GM21528 (cell line): ENCODE results near the gene LRCH4.
A peak's percentile ranks its signal among the peaks of the same experiment; 100 is the strongest.
"Not testable (repeated sequence)": the region's sequence is repeated elsewhere in the genome, so short reads cannot be mapped to it uniquely, and the experiment has no call there.

Source experiments
- ATAC-seq: cut with Tn5 transposase; IDR thresholded peaks from one replicate; pipeline ENCODE4 v1.9.1; 2021; ENCODE audit warnings: mild to moderate bottlenecking, moderate library complexity; ENCODE audit not compliant: unreplicated experiment, low FRiP score

Gene LRCH4

DNA sequence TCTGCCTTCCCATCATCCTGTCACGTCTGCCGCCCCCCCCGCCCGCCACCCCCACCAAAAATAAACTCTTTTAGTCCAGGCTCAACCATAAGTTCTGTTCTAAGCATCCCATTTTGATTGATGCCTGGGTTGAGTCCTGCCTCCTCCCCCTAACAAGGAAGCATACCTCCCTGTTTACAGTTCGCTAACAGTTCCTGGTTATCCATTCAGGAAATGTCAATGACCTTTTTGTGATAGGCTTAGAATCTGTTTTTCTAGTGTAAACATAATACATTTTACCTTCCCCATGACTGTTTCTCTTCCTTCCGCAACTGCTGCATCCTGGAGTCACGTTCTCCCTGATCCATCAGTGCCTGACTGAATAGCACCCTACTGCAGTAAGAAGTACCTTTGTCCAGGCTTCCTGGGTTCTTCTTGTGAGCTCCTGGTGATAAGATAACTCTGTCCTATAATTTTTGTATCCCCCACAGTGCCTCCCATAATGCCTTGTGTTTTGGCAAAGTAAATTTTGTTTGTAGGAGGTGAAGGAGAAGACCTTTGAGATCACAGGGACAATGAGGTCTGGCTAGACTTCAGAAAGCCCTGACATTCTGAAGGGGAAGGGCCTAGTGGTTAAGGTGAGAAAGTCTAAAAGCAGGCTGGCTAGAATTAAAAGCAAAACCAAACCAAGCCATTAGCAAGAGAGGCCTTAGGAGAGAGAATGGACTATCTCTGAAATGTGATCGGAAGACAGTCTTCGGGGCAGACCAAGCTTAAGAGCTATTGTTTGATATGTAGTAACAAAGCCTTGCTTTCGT, 39.6 kb downstream of the LRCH4 start:
- no peak for ATAC-seq

DNA sequence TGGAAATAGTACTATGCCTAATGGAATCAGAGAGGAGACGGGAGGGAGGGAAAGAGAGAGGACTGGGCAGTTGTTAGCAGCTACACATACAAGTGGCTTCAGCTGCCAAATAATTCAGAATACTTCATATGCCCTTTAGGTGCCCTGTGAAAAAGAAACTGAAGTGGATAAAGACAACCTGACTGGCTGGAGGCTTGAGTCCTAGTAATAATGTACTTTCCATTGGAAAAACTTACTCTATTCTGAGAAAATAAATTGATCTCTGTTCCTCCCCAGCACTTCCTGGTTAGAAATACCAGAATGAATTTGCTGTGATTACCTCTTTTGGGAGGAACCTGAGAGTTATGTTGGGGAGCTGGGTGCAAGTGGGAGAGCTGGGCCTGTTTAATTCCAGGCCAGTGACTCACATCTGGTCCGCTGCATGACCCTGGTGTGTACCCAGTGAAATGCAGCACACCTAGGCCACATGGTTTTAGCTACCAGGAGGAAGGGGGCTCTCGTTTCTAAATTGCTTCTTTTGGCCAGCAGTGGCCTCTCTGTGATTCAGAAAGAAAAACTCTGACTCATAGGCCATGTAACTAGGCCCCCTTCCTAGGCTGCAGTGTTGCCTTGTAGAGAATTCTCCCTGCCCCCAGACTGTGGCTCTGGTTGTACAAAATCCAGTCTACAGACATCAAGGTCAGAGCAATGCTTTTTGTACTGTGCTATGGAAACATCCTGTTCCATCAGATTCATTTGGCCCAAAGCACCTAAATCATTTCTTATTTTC, 40.4 kb downstream of the LRCH4 start:
- peak; percentile 43 for ATAC-seq

DNA sequence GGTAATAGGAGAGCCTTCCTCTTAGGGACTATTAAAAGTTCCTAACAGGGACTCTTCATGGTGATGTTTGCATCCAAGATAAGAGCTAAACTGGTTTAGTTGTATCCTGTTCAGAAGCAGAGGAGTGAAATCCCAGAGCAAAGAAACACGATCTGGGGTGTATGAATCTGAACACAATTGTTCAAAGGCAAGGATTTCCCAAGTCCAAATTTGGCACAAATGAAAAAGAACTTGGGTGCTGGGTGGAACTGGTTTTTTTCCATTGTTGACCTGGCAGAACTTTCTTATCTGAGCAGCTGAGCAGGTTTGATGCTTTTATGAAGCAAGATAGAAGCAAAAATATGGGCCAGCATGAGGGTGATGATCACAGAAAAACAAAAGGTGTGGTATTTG, 41.0 kb downstream of the LRCH4 start:
- no peak for ATAC-seq

DNA sequence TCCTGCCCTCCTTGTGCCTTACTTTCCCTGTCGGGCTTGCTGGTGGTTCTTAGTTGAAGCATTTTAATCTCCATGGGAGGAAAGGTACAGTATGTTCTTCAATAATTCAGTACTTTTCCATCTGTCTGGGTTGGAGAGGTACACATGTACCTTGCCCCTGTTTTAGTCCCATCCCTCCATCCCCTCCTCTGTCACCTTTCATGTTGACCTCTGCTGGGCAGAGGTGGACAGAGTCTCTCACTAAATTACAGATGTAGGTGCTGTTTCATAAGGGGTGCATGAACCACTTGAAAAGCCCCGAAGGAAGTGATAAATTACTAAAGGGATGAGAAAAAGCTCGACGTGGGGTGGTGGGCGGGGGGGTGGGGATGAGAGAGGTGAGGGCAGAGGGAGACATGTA, 41.5 kb downstream of the LRCH4 start:
- ATAC-seq, result no peak

GRCh38 chr7:100543586-100543985, 42.3 kb downstream of the LRCH4 start:
- ATAC-seq, result no peak

DNA sequence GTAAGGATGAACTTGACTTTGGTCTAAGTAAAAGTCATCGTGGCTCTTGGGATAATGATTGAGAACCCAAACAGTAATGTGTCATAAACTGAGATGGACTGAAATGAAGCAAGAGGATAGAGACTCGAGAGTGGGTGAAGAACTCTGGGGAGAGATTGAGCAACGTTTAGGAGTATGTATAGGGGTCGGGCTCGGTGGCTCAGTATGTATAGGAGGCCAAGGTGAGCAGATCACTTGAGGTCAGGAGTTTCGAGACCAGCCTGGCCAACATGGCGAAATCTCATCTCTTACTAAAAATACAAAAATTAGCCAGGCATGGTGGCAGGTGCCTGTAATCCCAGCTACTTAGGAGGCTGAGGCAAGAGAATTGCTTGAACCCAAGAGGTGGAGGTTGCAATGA, 44.6 kb downstream of the LRCH4 start:
- ATAC-seq, result not testable (repeated sequence)

DNA sequence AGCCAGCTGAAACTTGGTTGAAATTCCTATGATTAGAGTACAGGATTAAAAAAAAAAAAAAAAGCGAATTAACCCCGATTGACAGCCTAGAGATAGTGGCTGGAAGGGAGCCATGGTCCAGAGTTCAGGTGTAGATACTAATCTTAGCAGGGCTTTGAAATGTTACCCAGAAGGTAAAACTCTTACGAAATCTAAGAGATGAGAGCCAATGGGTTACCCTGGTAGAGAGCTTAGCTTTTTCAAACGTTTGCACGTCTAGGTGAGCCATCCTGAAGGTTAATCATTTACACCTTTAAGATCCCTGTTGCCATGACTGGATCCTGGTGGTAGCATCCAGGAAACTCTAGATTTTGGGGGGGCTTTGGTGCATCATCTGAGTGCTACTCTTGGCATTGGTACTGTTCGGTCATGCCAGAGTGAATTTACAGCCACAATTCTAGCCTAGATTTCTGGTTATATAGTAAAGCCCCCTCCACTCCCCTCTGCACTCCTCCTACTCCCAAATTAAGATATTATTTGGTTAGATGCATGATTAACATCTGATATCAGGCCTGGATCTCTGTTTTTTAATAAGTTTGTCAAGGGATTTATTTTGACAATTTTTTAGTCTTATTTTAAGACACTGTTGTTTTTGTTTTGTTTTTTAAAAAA, 45.7 kb downstream of the LRCH4 start:
- ATAC-seq, result no peak

GRCh38 chr7:100539436-100540006, 46.4 kb downstream of the LRCH4 start:
- ATAC-seq, result no peak

DNA sequence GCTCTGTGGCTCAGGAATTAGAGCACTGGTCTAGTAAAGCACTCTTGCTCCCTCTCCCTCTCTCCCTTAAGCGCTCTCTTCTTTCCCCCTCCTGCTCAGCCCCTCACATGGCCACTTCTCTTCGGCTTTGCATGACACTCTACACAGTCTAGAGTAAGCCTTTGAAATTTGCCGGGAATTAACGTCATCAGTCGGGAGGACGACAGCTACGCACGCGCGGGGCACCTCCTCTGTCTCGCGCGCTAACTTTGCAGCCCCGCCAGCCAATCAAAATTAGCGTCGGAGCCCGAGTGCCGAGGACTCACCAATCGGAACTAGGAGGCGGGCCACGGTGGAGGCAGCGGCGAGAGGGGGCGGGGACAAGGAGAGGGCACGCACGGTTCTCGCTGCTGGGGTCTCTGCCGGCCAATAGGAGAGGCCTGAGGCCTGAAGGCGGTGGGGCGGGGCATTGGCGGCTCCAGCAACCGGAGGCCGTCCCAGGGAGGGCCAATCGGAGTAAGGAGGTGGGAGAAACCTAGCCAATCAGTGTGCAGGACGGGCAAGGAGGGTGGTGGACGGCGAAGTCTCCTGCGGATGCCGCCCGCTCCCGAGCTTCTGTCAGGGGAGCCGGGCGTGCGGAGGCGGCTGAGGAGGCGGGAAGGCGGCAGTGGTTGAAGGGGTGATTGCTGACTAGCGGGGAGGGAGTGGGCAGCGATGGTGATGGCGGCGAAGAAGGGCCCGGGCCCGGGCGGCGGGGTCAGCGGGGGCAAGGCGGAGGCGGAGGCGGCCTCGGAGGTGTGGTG, 47.1 kb downstream of the LRCH4 start, which contains the start of gene AGFG2:
Gene AGFG2 (plus strand): TSS at position 550 of the 782 bp plus-strand sequence. CDS start 144 bp downstream, at position 694.
- ATAC-seq, result peak; percentile 94

GRCh38 chr7:100538348-100538653, 47.6 kb downstream of the LRCH4 start:
- no peak for ATAC-seq

DNA sequence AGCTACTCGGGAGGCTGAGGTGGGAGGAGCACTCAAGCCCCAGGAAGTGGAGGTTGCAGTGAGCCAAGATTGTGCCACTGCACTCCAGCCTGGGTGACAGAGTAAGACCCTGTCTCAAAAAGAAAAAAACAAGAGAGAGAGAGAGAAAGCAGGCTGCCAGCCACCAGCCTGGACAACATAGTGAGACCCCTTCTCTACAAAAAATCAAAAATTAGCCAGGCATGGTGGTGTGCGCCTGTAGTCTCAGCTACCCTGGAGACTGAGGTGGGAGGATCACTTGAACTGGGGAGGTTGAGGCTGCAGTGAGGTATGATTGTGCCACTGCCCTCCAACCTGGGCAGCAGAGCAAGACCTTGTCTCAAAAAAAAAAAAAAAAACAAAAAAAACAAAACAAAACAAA, 49.2 kb downstream of the LRCH4 start:
- ATAC-seq, result not testable (repeated sequence)

- ATAC-seq, result not testable (repeated sequence)
Measured at GRCh38 chr7:100535982-100536381, 49.9 kb downstream of the LRCH4 start.

DNA sequence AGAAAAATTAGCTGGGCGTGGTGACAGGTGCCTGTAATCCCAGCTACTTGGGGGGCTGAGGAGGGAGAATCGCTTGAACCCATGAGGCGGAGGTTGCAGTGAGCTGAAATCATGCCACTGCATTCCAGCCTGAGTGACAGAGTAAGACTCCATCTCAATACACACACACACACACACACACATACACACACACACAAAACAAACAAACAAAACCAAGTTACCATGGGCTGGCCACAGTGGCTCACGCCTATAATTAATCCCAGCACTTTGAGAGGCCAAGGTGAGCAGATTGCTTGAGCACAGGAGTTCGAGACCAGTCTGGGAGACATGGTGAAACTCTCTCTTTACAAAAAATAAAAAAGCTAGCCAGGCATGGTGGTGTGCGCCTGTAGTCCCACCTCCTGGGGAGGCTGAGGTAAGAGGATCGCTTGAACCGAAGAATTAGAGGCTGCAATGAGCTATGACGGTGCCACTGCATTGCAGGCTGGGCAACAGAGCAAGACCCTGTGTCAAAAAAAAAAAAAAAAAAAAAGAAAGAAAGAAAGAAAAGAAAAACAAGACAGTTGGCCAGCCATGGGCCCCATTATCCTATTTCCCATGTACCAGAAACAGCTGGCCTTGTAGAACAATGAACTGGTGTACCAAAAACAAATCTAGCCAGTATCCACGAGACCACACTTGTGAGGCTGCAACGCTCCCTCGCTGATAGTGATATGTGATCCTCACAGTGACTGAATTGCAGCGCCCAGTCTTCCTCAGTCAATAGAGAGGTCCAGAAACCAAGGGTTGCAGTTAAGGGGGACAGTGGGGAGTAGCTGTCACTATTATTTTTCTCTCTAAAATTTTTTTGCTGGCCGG, 53.5 kb downstream of the LRCH4 start:
- ATAC-seq, result no peak

GRCh38 chr7:100528108-100528866, 57.6 kb downstream of the LRCH4 start:
- ATAC-seq, result not testable (repeated sequence)
